HG03064 (cell line): ENCODE results near the gene ITCH.

Experiments used
- ATAC-seq: cut with Tn5 transposase; IDR thresholded peaks from one replicate; pipeline ENCODE4 v1.9.1; 2021; ENCODE audit warnings: low read depth; ENCODE audit not compliant: unreplicated experiment

Gene ITCH

DNA sequence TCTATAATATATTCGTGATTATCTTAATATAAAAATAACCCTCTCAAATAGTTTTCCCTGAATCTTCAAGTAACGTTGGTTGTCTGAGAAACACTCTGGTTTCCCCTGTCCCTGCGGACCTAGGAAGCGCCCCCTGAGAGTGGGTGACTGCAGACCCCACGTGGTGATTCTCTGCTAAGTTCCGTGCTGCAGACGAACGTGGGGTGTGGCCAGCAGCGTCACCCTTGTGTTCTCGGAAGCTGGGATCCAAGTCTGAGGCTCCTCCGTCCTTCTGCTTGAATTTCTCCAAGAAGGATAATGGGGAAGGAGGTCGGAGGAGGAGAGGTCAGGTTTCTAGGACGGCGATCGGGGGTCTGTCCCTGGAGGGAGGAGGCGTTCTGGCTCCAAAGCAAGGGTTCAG lies 178.8 kb downstream of the ITCH start:
- no peak for ATAC-seq

DNA sequence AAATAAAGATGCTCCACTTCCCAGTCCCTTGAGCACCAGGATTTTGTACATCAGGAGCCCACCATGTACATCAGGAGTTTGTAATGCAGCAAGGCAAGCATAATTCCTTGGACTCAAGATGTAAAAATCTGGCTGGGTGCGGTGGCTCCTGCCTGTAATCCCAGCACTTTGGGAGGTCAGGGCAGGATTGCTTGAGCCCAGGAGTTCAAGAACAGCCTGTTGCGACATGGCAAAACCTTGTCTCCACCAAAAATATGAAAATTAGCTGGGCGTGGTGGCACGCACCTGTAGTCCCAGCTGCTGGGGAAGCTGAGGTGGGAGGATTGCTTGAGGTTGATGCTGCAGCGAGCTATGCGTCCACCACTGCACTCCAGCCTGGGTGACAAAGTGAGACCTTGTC lies 179.4 kb downstream of the ITCH start:
- ATAC-seq = no peak

DNA sequence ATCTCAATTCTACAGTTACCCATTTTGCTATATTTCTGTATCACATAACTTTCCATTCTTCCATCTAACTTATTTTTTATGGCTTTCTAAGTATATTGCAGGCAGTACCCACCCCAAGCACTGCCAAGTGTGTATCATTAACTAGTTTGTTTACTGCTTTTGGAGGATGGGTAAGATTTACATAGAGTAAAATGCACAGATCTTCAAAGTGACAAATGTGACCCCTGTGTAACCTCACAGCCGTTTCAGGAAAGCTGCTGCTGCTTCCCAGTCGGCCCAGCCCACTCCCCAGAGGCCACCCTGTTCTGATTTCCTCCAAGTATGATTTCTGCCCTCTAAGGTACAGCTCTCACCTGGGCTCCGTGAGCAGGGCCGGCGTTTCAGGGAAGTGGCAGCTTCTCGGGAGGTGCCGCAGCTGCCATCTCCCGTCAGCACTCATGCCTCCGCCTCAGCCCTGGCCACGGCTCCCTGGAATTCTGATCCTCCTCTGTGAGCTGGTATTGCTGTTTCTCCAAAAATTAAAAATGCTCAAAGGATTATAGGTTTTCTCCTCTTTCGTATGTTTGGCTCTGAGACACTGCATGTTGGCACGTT lies 180.5 kb downstream of the ITCH start:
- no peak for ATAC-seq

DNA sequence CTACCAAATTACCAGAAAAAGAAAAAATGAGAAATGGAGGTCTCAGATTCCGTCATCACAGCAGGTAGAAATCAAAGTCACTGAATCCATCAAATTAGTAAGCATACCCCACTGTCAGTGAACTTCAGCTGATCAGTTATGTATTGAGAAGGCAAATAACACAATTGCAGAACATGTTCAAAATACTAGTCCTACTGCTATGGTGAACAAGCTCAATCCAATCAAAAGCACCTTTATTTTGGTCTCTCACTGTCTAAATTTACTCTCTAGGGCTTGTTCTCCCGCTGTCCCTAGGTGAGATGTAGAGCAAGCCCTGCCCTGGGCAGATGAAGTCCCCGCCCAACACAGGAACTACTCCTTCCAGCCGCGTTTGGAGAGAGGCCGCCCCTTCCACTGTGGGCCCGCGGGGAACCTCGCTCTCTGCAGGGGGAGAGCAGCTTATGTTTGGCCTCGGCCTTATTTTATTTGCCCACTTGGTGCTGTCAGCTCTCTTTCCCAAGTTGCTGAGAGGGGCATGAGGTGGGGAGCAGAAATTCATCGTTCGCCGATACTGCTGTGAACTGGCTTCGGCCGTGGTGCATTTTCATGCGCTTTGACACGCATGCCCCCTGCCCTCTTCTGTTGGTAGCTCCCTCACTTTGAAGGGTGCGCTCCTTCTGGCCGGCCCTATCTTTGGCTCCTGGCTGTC lies 181.2 kb downstream of the ITCH start:
- no peak for ATAC-seq

DNA sequence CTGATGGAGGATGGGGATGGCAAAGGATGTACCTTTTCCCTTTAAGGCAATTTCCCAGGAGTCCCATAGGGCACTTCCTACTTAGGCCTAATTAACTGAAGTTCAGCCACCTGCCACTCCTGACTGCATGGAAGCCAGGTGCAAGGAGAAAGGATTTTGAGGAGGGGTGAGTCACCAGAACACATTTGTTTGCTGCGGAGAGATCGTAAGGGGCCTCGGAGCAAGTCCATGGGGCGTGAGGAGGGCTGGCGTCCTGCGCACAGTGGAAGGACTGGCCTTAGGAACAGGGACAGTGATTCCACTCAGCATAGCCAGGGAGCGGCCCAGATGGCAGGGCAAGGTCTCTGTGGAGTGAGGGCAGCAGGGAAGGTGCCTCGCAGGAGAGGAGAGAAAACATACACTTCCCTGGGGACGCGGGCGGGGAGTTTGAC lies 183.7 kb downstream of the ITCH start:
- ATAC-seq = no peak

DNA sequence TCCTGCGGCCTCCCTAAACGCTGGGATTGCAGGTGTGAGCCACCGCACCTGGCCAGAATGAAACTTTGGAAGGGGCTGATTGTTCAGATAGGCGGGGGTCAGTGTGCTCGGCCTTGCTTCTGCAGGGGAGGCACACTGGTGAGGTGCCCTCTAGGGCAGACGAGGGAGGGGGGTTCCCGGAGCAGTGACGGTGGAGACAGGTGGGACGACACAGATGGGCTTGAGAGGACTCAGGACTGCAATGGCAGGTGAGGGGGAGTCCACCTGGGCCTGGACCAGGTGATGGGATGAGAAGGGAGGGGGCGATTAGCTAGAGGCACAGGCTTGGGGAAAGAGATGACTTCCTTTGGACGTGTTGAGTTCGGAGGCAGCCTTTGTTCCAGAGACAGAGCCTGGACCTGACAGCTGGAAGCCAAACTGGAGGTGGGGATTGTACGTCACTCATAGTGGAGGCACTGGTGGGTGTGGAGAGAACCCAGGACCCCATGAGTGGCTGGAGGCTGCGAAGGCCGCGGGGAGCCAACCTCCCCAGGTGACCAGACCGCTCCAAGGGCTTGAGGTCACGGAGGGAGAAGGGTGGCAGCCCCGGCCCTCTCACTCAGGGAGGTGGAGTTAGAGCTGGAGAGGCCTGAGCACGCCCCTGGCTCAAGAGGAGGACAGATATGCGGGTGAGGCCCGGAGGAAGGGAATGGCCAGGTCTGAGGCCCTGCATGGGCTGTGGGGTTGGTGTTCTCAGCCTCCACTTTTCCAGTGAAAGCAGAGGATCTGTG lies 185.0 kb downstream of the ITCH start:
- ATAC-seq = no peak

DNA sequence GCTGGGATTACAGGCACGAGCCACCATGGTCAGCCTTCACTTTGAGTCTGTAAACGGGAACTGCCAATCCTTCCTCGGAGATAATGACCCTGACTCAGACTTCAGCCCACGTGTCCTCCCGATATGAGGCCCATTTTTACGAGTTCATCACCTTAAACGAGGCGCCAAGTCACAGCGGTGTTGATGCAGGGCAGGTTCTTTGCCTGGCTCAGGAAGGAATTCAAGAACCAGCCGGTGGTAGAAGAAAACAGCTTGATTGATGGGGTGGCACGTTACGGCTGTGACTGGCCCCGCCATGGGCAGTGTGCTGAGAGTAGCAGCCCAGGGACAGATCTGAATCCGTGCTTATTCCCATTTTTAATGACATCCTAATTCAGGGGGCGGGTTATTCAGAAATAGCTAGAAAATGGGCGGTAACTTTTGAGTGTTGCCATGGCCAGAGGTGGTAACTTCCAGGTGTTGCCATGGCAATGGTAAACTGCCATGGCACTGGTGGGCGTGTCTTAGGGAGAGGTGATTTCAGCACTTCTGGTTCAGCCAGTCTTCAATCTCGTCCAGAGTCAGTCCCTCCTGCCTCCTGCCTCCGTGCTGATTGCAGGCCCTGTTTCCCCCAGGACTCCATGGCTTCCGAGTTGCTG lies 186.3 kb downstream of the ITCH start:
- no peak for ATAC-seq

DNA sequence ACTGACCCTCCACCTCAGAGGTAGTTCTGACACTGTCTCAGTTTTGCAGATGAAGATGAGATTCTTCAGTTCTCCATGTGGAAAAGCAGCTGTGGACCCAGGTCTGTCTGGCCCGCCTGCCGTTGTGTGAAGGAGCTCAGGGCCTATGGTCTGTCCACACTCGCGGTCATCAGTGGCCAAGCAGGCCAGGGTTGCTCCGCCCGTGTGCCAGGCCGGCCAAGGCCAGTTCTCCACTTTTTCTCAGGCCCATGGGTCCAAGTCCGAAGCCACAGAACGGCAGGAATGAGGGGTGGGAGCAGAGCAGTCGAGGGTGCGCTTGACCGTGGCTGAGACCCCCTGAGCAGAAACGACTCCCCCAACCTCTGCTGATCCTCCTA lies 186.8 kb downstream of the ITCH start:
- ATAC-seq = no peak

DNA sequence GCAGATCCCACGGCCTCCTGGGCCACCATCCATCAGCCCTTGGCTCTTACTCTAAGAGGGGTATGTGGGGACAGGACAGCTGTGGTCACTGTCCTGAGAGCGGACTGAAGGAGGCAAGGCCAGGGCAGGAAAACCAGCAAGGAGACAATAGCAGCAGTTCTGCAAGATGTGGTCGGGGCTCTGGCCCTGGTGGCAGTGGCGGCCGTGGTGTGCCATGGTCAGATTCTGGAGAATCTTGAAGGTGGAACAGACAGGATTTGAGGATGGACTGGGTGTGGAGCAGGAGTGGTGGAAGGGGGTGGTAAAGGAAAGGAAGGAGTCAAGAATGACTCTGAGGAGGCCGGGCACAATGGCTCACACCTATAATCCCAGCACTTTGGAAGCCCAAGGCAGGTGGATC lies 189.5 kb downstream of the ITCH start:
- ATAC-seq = no peak

DNA sequence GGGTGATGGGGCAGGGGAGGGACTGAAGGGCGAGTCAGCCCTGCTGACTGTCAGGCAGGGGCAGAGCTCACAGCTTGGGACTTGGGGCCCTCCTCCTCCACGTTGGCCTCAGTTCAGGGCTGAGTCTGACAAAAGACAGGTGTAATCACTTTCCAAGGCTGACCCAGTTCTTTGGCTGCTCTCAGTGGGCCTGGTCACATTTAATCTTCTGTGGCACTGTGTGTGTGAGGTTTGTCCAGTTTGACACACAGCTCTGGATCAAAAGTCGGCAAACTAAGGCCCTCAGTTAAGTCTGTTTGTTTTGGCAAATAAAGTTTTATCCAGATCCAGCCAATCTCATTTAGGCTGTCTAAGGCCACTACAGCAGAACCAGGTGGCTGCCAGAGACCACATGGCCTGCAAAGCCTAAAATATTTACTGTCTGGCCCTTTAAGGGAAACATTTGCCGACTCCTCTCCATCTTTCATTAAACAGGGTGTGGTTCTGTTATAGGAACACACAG lies 190.3 kb downstream of the ITCH start:
- ATAC-seq = no peak

DNA sequence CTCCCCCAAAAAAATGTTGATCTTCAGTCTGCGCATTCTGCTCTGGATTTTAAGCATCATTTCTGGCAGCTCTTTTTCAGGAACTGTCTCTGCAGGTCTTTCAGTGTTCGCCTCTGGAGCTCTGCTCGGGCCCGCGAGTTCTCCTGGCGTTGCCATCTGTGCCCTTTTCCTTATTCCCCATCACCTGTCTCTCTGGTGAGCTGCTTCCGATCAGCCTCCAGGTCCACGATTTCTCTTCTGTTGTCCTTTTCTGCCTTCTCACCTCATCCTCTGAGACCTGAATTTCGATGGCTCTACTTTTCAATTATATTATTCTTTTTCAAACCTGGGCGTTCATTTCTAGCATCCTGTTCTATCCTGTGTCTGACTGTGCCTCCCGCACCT lies 194.9 kb downstream of the ITCH start:
- no peak for ATAC-seq

DNA sequence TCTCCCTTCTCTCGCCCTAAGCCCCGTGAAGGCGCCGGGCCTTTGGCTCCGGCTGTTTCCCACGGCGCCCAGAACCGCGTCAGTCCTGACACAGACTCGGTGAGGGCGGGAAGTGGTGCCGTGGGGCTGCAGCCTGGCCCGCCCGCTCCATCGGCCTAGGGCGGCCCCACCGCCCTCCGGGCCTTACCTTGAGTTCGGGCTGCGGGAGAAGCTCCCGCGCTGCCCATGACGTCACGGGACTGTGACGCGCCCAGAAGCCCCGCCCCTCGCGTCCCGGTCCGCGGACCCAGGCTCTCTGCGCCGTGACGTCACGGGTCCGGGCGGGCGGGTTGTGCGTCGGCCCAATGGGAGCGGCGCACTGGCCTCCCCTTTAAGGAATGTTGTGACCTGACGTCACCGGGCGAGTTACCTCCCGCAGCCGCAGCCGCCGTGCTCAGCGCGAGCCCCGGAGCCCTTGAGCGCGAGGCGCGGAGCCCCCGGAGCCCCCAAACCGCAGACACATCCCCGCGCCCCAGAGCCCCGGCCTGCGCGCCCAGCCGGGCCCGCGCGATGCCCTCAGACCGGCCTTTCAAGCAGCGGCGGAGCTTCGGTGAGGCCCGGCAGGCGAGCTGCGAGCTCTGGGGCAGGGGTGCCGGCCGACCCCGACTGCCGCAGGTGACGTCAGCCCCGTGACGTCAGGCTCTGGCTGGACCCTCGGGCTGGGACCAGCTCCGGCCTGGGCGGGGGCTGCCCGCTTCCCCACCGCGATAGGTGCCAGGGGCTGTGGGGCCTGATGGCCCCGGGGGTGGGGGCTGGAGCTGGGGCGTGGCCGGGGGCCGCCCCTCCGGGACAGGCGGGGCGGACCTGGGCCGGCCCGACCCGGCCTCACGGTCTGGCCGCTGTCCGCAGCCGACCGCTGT lies 195.5 kb downstream of the ITCH start, which contains the start of gene MAP1LC3A:
Gene MAP1LC3A (plus strand): TSS at position 399 of the 899 bp plus-strand sequence. CDS start 151 bp downstream, at position 550.
- ATAC-seq = no peak

DNA sequence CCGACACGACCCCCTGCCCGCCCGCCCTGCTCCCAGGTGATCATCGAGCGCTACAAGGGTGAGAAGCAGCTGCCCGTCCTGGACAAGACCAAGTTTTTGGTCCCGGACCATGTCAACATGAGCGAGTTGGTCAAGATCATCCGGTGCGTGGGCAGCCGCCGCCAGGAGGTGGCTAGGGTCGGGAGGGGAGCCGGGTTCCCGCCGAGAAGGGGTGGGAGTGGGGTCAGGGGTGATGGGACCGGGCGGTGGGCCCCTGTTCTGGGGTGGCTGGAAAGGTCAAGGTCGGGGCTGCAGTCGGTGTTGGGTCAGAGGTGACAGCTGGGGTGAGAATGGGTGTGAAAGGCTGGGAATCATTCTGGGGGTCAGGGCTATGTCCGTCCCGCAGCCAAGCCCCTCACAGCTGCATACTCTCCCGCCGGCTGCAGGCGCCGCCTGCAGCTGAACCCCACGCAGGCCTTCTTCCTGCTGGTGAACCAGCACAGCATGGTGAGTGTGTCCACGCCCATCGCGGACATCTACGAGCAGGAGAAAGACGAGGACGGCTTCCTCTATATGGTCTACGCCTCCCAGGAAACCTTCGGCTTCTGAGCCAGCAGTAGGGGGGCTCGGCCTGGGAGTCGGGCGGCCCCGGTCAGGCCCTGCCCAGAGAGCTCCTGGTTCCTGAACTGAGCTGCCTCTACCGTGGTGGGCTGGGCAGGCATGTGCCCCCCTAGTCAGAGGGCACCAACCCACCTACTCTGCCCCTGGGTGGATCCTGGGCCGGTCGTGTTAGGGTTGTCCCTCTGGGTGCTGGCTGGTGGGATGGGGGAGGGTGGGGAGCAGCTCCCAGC lies 196.5 kb downstream of the ITCH start:
- no peak for ATAC-seq

DNA sequence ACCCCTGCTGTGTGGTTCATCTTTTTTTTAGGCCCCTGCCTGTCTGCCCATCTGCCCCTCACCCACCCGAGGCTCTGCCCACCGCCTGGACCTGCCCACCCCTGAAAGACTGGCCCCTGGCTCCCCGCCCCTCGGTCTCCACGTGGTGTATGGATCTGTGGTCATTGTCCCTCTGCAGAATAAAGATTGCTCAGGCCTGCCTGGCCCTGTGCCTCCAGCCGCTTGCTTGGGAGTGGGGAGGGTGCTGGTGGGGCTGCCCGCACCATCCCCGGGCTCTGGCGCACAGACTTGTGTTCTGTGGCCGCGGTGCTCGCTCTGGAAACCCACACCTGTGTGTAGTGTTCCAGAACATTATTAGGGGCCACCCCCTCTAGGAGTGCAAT lies 197.1 kb downstream of the ITCH start:
- ATAC-seq = no peak

DNA sequence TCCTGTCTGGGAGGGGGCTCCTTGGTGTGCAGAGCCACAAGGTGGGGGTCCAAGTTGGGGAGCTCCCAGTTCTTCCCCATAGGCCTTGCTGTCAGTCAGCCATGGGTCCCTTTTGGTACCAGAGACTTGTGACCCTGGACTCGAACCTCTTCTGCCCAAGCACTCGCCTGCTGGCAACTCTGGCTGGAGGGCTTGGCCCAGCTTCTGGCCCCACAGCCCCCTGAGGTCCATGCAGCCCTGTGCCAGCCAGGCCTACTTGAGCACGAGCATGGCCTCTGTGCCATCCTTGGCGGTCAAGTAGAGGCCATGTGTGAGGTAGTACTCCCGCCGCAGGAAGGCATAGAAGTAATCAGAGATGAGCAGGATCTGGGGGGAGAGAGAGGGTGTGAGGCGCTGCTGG lies 197.5 kb downstream of the ITCH start:
- ATAC-seq = no peak
